PFSK-1 (cell line): ENCODE results near the gene MT1E.

Experiments used
- POLR2AphosphoS5 ChIP-seq: IDR thresholded peaks from 2 replicates; pipeline ENCODE4 v1.6.1; 2012; ENCODE audit warnings: low read depth, mild to moderate bottlenecking, control low read depth, low read length, moderate library complexity
- SIN3A ChIP-seq: IDR thresholded peaks from 2 replicates; pipeline ENCODE4 v1.6.1; 2012; ENCODE audit warnings: mild to moderate bottlenecking, low read length, moderate library complexity, borderline replicate concordance; ENCODE audit not compliant: insufficient read depth
- TAF1 ChIP-seq: IDR thresholded peaks from 2 replicates; pipeline ENCODE4 v1.6.1; 2012; ENCODE audit warnings: low read length, control low read depth, borderline replicate concordance; ENCODE audit not compliant: insufficient read depth

DNA sequence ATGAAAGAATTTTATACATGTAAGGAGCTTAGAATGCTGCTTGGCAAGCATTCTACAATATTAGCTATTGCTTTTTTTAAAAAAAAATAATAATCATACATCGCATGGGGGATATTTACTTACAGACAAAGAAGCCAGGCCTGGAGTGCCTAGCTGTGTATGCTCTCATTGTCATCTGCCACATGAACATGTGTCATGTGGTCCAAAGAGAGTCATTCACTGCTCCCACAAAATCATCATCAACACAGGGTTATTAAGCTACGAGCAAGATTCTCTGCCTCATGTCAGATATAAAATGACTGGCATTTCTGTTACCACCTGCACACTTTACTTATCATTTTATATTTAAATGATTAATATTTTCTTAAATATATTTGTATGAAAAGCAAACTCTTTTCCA lies 1.9 kb upstream of the MT1E start:
- no peak for TF ChIP-seq POLR2AphosphoS5
- TF ChIP-seq TAF1: no peak
- TF ChIP-seq SIN3A: no peak
